HepG2 (cell line): Measurements from ENCODE around the gene ADAMTSL4. TPM values are rescaled to one million over a fixed set of nuclear protein-coding genes. Genes with fewer than 3 reads are reported as not detected.
A peak's percentile ranks its signal among the peaks of the same experiment; 100 is the strongest.

ENCODE experiments used
- EEA1 ChIP-seq: sonication (generic); formaldehyde crosslinking; IDR thresholded peaks from 2 replicates; pipeline ENCODE4 v1.5.1; 2020; ENCODE audit warnings: mild to moderate bottlenecking, missing genetic modification reagents, borderline replicate concordance
- GMEB1 ChIP-seq: sonication (generic); formaldehyde crosslinking; IDR thresholded peaks from 2 replicates; pipeline ENCODE4 v1.5.1; 2020; ENCODE audit warnings: missing genetic modification reagents, mild to moderate bottlenecking, borderline replicate concordance
- KDM6A ChIP-seq: IDR thresholded peaks from 2 replicates; pipeline ENCODE4 v1.6.1; 2016; ENCODE audit warnings: low read depth
- NFE2 ChIP-seq: sonication (generic); formaldehyde crosslinking; IDR thresholded peaks from 2 replicates; pipeline ENCODE4 v1.4.0; 2020; ENCODE audit warnings: missing genetic modification reagents
- NFYB ChIP-seq: sonication (generic); formaldehyde crosslinking; IDR thresholded peaks from 2 replicates; pipeline ENCODE4 v1.4.0; 2020; ENCODE audit warnings: missing genetic modification reagents
- NFYC ChIP-seq: IDR thresholded peaks from 2 replicates; pipeline ENCODE4 v1.6.1; 2016; ENCODE audit warnings: missing genetic modification reagents, missing compliant biosample characterization
- NR2C2 ChIP-seq: sonication (generic); formaldehyde crosslinking; IDR thresholded peaks from 2 replicates; pipeline ENCODE4 v1.4.0; 2020; ENCODE audit warnings: missing genetic modification reagents, mild to moderate bottlenecking, moderate library complexity, borderline replicate concordance
- SMAD9 ChIP-seq: sonication (generic); formaldehyde crosslinking; IDR thresholded peaks from 2 replicates; pipeline ENCODE4 v1.5.1; 2020; ENCODE audit warnings: mild to moderate bottlenecking, missing genetic modification reagents
- SNAI1 ChIP-seq: sonication (generic); formaldehyde crosslinking; IDR thresholded peaks from 2 replicates; pipeline ENCODE4 v1.5.0; 2020; ENCODE audit warnings: mild to moderate bottlenecking, missing genetic modification reagents, borderline replicate concordance
- SP2 ChIP-seq: sonication (generic); formaldehyde crosslinking; IDR thresholded peaks from 2 replicates; pipeline ENCODE4 v1.5.1; 2020; ENCODE audit warnings: mild to moderate bottlenecking, missing genetic modification reagents
- SP5 ChIP-seq: IDR thresholded peaks from 2 replicates; pipeline ENCODE4 v1.6.1; 2016; ENCODE audit warnings: low read depth, borderline replicate concordance
- SRSF4 ChIP-seq: fragments of 200-400 bp; formaldehyde crosslinking; IDR thresholded peaks from one replicate; pipeline ENCODE4 v1.6.1; 2018; ENCODE audit warnings: mild to moderate bottlenecking, low read depth, low read length, moderate library complexity; ENCODE audit not compliant: poor library complexity, severe bottlenecking
- STAT5B ChIP-seq: sonication (generic); formaldehyde crosslinking; IDR thresholded peaks from 2 replicates; pipeline ENCODE4 v1.4.0; 2020; ENCODE audit warnings: missing genetic modification reagents
- TEF ChIP-seq: sonication (generic); formaldehyde crosslinking; IDR thresholded peaks from 2 replicates; pipeline ENCODE4 v1.5.0; 2020; ENCODE audit warnings: missing genetic modification reagents
- ZNF329 ChIP-seq: sonication (generic); formaldehyde crosslinking; IDR thresholded peaks from 2 replicates; pipeline ENCODE4 v1.9.0; 2021; ENCODE audit warnings: low read depth, mild to moderate bottlenecking, missing genetic modification reagents
- ZNF350 ChIP-seq: sonication (generic); formaldehyde crosslinking; IDR thresholded peaks from 2 replicates; pipeline ENCODE4 v1.4.0; 2020; ENCODE audit warnings: mild to moderate bottlenecking, low read depth, missing genetic modification reagents, borderline replicate concordance
- ZNF564 ChIP-seq: sonication (generic); formaldehyde crosslinking; IDR thresholded peaks from 2 replicates; pipeline ENCODE4 v1.8.1; 2023; ENCODE audit warnings: mild to moderate bottlenecking, missing genetic modification reagents
- ZNF605 ChIP-seq: sonication (generic); formaldehyde crosslinking; IDR thresholded peaks from 2 replicates; pipeline ENCODE4 v1.8.0; 2022; ENCODE audit warnings: mild to moderate bottlenecking, missing genetic modification reagents
- ZNF615 ChIP-seq: sonication (generic); formaldehyde crosslinking; IDR thresholded peaks from 2 replicates; pipeline ENCODE4 v1.5.0; 2020; ENCODE audit warnings: mild to moderate bottlenecking, missing genetic modification reagents, borderline replicate concordance
- ZNF780A ChIP-seq: sonication (generic); formaldehyde crosslinking; IDR thresholded peaks from 2 replicates; pipeline ENCODE4 v1.8.0; 2022; ENCODE audit warnings: mild to moderate bottlenecking, missing genetic modification reagents, moderate library complexity
- polyA plus RNA-seq, 8 experiments: library from polyadenylated mRNA; depleted of rRNA in 3 of 8; stranded (reverse) in 7 of 8; unstranded in 1 of 8; fragments of >200 nt; fragmentation: Illumina TruSeq in 4 of 8; extraction: Trizol in 4 of 8; gene quantifications; 2 replicates each; pipeline versions ENCODE4 v1.2.1 to v1.2.3, GENCODE V29; 2011 to 2016; ENCODE audit warnings: low read depth in 4 of 8, missing spikeins in 1 of 8, mixed read lengths in 1 of 8; ENCODE audit not compliant: insufficient read depth in 1 of 8
- total RNA-seq, 5 experiments: library from RNA; depleted of rRNA; stranded (reverse); fragments of >200 nt; fragmentation: Illumina TruSeq; extraction: Trizol; gene quantifications; 2 replicates each; pipeline ENCODE4 v1.2.3, GENCODE V29; 2016; ENCODE audit warnings: low read depth in 1 of 5
- TF ChIP-seq, protein P1 (sequence below): IDR thresholded peaks from 2 replicates; pipeline ENCODE4 v1.6.1; 2016; ENCODE audit warnings: missing genetic modification reagents, missing compliant biosample characterization
- TF ChIP-seq, protein P2 (sequence below): sonication (generic); formaldehyde crosslinking; IDR thresholded peaks from 2 replicates; pipeline ENCODE4 v1.8.0; 2022; ENCODE audit warnings: mild to moderate bottlenecking, missing genetic modification reagents; ENCODE audit not compliant: insufficient replicate concordance
- TF ChIP-seq, protein P3 (sequence below), 2 experiments: sonication (generic) in 1 of 2; formaldehyde crosslinking in 1 of 2; IDR thresholded peaks; 2 replicates each; pipeline versions ENCODE4 v1.5.1 to v1.6.1; 2011 to 2020; ENCODE audit warnings: borderline replicate concordance in 1 of 2, low read depth in 1 of 2, low read length in 1 of 2, mild to moderate bottlenecking in 1 of 2, missing genetic modification reagents in 1 of 2, moderate library complexity in 1 of 2

The ADAMTSL4 gene
- total and polyA plus RNA-seq, 2 of the 13 experiments (the other 11 are each of a cell fraction or from before 2014, with no cell fraction given) = 3.9 to 16.4 TPM

GRCh38 chr1:150561974-150562445, 12.8 kb downstream of the ADAMTSL4 start (continued):
- TF ChIP-seq, protein P1, sequence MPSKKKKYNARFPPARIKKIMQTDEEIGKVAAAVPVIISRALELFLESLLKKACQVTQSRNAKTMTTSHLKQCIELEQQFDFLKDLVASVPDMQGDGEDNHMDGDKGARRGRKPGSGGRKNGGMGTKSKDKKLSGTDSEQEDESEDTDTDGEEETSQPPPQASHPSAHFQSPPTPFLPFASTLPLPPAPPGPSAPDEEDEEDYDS (CRISPR knock-in tag) = peak; percentile 59; the same call in 1 of the 2 replicates
- TF ChIP-seq NFYB (peak; percentile 78), ZNF615 (CRISPR knock-in tag) (no peak), SRSF4 (no peak), GMEB1 (CRISPR knock-in tag) (0 out of 2 replicates have a peak, but pooled peaks have one; percentile 13), SP2 (CRISPR knock-in tag) (no peak), EEA1 (CRISPR knock-in tag) (no peak), NR2C2 (no peak), STAT5B (CRISPR knock-in tag) (no peak), SMAD9 (CRISPR knock-in tag) (no peak), ZNF780A (no peak), KDM6A (CRISPR knock-in tag) (peak; percentile 35; the same call in 1 of the 2 replicates), ZNF605 (CRISPR knock-in tag) (no peak; the same call in 1 of the 2 replicates), ZNF329 (no peak), TEF (CRISPR knock-in tag) (no peak), ZNF564 (CRISPR knock-in tag) (no peak), ZNF350 (peak; percentile 65; the same call in 1 of the 2 replicates), SNAI1 (CRISPR knock-in tag) (no peak), NFYC (CRISPR knock-in tag) (peak; percentile 76), NFE2 (no peak), SP5 (peak; percentile 96)
- TF ChIP-seq, protein P2, sequence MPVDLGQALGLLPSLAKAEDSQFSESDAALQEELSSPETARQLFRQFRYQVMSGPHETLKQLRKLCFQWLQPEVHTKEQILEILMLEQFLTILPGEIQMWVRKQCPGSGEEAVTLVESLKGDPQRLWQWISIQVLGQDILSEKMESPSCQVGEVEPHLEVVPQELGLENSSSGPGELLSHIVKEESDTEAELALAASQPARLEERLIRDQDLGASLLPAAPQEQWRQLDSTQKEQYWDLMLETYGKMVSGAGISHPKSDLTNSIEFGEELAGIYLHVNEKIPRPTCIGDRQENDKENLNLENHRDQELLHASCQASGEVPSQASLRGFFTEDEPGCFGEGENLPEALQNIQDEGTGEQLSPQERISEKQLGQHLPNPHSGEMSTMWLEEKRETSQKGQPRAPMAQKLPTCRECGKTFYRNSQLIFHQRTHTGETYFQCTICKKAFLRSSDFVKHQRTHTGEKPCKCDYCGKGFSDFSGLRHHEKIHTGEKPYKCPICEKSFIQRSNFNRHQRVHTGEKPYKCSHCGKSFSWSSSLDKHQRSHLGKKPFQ (CRISPR knock-in tag) = no peak
- TF ChIP-seq, protein P3, sequence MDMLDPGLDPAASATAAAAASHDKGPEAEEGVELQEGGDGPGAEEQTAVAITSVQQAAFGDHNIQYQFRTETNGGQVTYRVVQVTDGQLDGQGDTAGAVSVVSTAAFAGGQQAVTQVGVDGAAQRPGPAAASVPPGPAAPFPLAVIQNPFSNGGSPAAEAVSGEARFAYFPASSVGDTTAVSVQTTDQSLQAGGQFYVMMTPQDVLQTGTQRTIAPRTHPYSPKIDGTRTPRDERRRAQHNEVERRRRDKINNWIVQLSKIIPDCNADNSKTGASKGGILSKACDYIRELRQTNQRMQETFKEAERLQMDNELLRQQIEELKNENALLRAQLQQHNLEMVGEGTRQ (IDR thresholded peaks at IDR 0.05; ENCODE audit: low read depth, low read length) = peak; percentile 70
- TF ChIP-seq, protein P3 (CRISPR knock-in tag; IDR thresholded peaks at IDR 0.05; ENCODE audit: borderline replicate concordance) = peak; percentile 85; the same call in 1 of the 2 replicates
